Bladder microvascular endothelial cell (primary cell): ENCODE data around the gene ST8SIA4. TPM values are rescaled to one million over a fixed set of nuclear protein-coding genes. Genes with fewer than 3 reads are reported as not detected.

Experiments used
- total RNA-seq: library from RNA; depleted of rRNA; stranded (reverse); fragments of >200 nt; gene quantifications from 2 replicates; pipeline ENCODE4 v1.2.3, GENCODE V29; 2014

ST8SIA4 gene
- 3.2 and 9.4 TPM in 2 replicates for total RNA-seq

GRCh38 chr5:100903039-100903887 lies at the start of gene ST8SIA4:
Gene ST8SIA4, minus strand, starts transcription at chr5:100903282. Its CDS starts 327 bp downstream, at chr5:100902955.

